GM23248 (cell line): Measurements from ENCODE around the gene MYLK.

Experiments used
- EZH2 ChIP-seq: fragments of 200-600 bp; sonication (generic); IDR thresholded peaks from 2 replicates; pipeline ENCODE4 v1.6.1; 2018; ENCODE audit warnings: antibody characterized with exemption, mild to moderate bottlenecking; ENCODE audit not compliant: insufficient read depth, poor library complexity, severe bottlenecking
- EZH2phosphoT487 ChIP-seq: fragments of 200-600 bp; sonication (generic); IDR thresholded peaks from 2 replicates; pipeline ENCODE4 v1.6.1; 2018; ENCODE audit warnings: antibody characterized with exemption, moderate library complexity, mild to moderate bottlenecking, low read depth; ENCODE audit not compliant: insufficient read depth

DNA sequence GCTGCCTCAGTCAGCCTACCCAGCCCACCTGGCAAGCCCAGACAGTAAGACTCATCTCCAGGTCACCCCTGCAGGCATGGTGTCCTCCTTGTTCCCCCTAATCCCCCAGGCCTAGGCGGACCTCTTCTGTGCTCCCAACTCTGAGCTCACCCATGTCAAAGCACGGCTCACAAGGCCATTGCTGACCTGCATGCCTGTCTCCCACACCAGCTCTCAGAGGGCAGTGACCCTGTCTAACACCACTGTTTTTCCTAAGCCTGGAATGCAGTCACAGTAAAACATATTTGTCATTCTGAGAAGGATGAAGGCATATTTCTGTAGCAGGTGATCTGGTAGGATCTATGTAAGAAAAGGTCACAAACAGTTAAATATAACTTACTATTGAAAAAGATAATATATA is 189.0 kb downstream of the MYLK start:
- TF ChIP-seq EZH2phosphoT487, result no peak
- TF ChIP-seq EZH2, result no peak
